COLO668 (cell line): ENCODE data around the gene PLA2G4D.
A peak's percentile ranks its signal among the peaks of the same experiment; 100 is the strongest.

Experiments
- DNase-seq: peaks from one replicate; lab custom pipeline; 2025; ENCODE audit not compliant: unreplicated experiment; lab: John Stamatoyannopoulos, UW

Gene PLA2G4D

DNA sequence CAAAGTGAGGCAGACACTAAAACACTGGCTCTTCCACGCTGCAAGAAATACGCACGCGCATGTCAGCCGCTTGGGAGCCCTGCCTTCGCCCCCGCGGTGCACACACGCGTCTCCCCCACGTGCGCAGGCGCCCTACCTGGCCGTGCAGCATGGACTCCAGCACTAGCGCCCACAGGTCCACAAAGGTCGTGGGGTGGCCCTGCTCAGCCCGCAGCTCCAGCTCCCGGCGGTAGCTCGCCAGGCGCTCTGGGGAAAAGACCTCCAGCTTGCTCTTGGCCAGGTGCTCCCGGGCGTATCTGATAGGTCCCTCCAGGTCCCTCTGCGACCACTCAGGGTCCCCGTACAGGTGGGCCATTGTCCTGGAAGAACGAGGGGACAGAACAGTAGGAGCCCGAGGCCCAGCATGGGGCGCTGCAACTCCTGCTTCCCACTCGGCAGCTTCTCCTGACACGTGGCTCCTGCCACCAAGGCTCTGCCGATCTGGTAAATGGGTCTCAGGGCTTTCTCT, 14.9 kb downstream of the PLA2G4D start:
- no peak for DNase-seq

DNA sequence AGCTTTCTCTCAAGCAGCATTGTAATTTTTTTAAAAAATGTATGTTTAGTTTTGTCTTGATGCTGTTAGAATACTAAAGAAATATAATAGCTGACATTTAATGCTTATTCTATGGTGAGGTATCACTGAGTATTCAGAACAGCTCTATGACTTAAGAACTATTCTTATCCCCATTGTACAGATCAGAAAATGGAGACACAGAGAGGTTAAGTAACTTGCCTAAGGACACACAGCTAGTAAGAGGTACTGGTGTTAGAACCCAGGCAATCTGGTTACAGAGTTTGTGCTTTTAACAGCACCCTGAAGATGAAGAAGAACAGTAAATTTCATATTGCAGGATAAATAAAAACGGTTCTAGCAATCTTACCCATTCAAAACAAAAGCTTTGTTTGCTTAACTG, 15.5 kb downstream of the PLA2G4D start:
- no peak for DNase-seq

DNA sequence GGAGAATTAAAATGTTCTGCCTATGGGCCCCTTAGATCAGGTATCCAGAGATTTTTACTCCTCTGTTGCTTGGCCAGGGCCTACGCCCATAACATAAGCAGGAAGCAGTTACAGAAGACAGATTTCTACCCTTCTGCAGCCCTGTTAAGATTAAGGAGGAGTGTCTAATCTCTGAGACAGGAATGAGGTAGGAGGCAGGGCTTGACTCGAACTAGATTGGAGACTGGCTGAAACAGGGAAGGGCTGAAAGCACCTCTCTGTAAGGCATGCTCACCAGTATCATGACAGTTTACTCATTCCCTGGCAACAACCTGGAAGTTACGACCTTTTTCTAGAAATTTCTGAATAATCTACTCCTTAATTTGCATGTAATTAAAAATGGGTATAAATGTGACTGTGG, 16.7 kb downstream of the PLA2G4D start:
- DNase-seq, result no peak

DNA sequence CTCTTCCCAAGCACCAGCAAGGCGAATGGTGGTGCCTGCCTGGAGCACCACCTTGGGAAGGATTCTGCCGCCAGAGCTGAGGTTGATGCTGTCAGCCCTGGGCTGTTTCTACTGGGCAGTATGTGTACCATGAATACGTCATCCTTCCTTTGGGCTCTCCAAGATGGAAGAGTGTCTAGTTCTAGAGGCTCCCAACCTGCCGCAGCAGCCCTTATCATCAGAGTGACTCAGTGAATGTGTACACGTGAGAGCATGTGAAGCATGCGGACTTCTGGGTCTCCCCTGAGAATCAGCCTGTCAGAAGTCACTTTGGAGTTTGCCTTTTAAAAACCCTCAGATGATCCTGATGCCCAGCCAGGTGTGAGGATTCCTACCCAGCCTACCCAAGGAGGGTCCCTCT, 20.9 kb downstream of the PLA2G4D start:
- no peak for DNase-seq

DNA sequence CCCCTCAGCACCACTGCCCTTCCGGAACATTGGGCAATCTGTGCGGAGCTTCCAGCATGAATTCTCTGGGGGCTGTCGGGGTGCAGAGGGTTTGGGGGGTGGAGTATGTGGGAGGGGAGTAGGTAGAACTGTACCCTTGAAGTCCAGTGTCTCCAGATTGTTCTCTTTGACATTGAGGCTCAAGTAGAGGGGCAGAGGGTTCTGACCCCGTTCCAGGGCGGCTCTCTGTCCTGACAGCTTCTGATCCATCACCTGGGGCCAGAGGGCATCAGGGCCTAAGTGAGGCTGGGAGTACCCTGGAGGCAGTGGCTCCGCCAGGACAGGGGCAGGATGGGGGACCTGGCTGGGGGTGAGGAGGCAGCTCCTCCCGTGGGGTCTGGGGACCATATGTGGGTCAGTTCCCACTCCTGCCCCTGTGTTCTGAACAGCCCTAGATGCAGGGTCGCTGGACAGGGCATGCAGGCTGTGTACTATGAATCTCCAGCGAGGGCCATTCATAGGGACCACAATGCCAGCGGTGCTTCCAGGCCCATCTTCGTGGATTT, 22.1 kb downstream of the PLA2G4D start:
- DNase-seq, result no peak

DNA sequence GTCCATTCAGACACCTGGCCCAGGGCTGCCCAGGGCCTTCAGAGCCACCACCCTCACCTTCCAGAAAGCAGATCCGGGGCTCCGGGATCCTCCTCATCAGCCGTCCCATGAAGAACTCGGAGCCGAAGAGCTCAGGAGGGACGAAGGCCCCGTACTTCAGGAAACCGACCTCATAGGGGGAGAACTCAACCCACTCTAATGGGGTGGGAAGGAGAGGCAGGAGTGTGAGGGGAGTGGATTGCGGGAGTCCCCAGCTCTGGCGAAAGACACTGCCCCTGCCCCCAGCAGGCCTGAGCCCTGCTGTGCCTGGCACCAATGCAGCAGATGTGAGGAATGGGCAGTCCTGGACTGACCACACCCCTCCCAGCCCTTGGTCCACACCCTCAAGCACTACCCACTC, 22.6 kb downstream of the PLA2G4D start:
- no peak for DNase-seq

DNA sequence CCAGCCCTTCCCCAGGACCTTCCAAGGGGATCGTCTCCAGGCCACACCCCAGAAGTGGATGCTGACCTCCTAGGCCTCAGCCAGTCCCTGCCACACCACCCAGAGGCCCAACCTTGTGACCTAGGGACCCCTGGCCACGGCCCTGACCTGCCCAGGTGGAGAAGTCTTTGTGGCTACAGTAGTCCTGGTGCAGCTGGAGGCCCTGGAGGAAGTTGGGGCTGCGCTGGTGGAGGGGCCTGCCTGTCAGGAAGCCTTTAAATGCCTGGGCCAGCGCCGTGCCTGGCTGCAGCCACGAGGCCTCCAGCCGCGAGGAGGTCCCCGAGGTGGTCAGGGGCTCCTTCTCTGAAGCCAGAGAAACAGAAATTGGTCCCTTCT, 23.4 kb downstream of the PLA2G4D start:
- DNase-seq, result no peak

DNA sequence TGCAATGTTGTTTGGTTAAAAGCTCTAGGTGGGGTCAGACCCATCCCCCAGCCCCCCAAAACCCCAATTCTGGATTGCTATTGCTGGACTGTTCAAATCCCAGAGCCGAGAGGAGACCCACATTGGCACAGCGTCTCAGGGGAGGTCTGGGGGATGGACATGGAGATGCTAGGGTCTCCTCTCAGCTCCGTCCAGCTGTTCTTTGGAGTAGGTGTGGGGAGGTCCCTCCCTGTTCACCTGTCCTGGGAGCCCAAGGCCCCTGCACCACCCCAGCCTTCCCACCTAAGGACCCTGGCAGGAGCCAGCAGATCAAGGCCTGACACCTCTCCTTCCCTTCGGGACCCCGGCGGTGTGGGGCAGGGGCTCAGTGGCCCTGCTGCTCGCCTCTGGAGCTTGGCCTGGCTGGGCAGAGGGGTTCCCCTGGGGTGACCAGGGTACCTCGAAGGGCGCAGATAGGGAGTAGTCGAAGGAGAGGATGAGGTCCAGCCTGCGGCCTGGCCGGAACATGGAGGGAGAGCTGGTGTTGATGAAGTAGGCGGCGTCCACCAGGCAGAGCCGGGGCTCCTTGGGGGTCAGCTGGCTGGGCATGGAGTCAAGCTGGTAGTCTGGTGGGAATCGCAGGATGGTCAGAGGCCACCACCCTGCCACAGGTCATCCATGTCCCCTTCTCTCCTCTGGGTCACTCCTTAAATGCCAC, 23.9 kb downstream of the PLA2G4D start:
- no peak for DNase-seq

DNA sequence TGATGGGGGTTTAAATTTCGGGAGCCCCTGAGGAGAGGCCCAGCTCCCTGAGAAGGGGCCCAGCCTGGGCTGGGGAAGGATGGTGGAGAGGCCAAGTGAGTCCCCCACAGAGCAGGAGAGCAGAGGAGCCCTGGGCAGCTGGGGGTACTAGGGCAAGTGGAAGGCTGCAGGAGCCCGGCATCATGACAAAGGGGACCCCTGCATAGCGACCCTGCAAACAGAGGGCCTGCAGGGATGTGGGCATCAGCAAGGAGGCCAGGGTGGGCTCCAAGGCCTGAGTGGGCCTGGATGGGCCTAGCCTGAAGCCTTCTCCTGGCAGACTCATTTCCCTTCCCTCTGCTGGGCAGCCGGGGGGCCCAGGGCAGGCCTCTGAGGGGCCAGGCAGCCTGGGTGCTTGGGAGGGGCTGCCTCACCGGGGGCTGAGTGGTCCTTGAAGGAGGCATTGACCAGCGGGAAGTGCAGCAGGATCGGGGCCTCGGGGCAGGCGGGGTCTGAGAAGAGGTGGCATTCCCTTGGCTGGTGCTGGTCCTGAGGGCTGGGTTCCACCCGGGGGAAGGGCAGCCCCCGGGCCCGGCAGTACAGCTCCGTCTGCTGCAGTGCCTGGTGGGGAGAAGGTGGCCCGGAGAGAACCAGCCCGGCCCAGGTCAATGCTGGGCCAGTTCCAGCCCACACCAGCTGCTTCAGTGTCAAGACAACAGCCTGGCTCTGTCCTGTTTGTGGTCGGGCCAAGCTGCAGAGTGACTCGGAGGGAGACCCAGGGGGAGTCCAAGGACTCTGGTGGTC, 24.7 kb downstream of the PLA2G4D start:
- DNase-seq, result no peak

DNA sequence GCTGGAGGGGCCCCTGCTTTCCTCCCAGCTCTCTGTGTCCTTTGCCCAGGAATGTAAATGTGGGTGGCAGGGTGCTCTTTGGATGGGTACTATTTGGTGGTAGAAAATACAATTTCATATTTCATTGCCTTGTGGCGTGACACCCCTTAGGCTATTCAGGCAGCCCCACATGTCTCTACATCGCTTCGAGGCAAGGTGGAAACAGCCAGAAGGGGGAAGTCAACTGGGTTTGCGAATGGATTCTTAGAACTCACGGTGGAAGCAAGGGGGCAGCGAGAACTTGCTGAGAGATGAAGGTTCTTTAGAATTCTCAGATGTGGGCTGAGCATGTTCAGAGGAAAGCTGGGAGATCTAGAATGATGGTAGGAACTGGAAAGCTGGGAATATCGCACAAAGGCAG, 25.3 kb downstream of the PLA2G4D start:
- DNase-seq, result no peak

DNA sequence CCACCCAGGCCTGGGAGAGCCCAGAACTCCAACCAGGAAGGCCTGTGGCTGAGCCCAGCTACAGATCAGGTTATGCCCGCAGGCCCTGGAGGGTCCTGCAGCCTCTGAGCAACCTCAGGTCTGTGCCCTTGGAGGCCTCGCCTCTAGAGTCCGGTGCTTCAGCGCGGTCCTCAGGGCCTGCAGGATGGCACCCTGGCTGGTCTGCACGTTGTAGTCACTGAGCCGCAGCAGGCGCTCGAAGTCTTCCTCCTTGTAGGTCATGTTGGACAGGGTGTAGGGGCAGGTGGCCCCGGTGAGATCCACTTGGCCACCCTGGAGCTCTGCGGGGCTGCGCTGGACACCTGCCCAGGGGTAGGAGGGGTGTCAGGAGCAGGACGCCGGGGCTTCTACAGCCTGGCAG, 25.8 kb downstream of the PLA2G4D start:
- DNase-seq, result no peak

DNA sequence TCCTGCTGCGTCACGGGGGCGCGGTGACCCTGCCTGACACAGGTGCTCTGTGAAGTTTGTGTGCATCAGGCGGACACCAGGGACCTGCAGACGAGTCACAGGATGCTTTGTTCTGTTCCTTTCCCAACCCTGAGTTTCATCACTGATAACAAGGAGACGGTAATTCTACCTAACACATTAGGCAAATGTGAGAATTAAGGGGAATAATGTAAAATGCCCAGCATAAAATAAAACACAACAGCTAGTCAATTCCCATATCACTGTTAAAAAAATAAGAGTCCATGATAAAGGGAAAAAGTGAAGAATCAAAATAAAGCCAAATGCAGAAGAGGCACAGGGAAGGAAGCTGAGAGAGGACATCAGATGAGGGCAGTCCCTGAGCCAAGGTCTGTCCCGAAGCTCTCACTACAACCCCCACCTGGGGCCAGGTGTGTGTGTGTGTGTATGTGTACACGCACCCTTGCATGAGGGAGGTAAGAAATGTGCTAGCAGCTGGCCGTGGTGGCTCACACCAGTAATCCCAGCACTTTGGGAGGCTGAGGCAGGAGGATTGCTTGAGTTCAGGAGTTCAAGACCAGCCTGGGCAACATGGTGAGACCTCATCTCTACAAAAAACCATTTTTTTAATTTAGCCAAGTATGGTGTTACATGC, 27.5 kb downstream of the PLA2G4D start:
- DNase-seq, result no peak

DNA sequence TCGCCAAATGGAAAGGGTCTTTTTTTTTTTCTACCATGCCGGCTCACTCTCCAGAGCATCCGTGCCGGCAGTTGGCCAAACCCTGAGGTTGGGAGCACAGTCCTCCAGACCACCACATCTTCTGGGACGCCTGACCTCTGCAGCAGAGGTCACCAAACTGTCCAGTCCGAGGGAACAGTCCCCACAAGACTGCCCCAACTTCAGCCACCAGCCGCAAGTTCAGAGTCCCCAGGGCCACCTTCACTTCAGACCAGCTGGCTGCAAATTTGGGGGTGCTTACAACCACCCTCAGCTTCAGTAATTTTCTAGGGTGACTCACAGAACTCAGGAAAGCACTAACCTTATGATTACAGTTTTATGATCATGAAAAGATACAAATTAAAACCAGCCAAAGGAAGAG, 28.9 kb downstream of the PLA2G4D start:
- DNase-seq, result no peak

DNA sequence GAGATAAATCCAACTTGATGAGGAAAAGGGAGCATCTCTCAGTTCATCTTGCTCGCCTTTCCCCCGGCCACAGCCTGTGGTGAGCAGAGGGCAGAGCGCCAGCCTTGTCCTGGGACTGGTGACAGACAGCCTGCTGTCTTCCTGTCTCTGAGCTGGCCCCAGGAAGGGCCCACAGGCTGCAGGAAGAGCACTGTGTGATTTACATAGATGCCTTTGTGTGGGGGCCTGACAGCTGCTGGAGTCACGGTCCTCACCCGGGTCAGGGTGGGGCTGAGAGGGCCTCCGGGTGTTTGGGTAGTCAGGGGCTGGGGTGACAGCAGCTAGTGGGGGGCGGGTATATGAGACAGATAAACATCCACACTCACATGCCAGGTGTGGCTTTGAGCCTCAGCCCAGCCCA, 29.3 kb downstream of the PLA2G4D start:
- DNase-seq, result peak; percentile 79

DNA sequence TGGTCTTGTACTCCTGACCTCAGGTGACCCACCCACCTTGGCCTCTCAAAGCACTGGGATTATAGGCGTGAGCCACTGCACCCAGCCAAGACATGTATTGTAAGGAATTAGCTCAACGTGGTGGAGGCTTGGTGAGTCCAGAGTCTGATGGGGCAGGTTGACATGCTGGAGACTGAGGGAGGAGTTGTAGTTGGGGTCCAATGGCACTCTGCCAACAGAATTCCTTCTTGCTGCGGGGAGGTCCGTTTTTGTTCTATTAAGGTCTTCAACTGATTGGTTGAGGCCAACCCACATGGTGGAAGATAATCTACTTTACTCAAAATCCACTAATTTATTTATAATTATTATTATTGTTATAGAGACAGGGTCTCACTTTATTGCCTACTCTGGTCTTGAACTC, 30.1 kb downstream of the PLA2G4D start:
- no peak for DNase-seq

DNA sequence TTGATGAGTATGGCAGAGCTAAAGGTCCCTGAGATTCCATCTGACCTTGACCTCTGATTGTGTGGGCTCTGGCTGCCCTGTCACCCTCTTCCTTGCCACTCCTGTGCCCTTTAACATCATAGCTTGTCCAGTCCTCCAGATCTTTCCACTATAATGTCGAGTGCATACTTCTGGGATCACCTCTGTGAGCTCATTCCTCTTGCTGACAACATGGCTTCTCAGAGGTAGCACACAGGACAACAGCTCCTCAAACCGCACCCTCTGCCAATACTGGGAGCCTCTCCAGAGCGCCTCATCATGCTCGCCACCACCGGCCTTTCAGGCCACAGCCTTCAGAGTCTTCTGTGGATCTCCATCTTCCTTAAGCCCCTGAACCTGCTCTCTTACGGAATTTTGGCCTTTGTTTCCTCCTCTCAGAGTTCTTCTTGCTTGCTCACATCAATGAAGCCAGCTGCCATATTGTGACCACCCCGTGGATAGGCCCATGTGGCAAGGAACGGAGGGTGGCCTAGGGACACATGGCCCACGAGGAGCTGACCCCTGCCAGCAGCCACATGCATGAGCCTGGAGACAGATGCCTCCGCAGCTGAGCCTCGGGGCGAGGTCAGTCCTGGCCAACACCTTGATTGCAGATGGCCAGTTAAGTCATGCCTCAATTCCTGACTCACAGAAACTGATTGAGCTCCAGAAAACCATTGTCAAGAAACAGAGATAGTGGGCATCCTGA, 31.1 kb downstream of the PLA2G4D start:
- DNase-seq, result no peak

DNA sequence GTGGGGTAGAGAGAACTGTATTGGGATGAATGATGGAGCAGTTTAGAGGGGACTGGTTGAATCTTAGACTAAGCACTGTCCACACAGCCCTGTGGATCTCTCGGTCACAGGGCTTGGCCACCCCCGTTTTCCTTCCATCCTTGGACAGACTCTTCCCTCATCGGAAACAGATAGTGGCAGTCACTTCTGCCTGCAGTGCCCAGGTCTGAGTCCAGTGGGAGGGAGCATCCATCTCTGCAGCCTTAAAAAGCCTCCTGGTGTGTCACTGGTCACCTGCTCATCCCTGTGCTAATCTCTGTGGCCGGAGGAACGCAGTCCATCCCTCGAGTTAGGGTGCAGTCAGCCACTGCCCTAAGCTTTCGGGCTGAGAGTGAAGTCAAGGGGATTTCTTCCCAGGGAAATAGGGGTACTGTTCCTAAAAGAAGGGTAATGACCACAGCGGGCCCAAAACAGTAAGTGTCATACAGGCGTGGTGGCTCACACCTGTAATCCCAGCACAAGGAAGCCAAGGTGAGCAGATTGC, 32.0 kb downstream of the PLA2G4D start:
- no peak for DNase-seq

DNA sequence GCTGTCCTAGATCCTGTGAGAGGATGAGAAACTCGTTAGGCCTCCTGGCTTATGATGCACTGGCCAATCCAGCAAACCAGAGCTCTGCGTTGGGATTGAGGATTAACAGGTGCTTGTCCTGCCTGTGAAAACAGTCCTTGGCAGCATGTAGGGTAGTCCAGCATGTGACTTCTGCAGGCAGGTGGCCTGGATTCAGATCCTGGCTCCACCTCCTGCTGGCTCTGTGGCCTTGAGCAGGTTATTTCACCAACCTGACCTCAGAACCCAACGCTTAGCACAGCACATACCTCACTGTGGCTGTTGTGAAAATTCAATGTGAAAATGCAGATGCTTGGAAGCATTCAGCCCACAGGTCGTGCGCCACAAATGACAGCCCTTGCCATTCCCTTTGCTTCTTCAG, 33.6 kb downstream of the PLA2G4D start:
- DNase-seq, result no peak

DNA sequence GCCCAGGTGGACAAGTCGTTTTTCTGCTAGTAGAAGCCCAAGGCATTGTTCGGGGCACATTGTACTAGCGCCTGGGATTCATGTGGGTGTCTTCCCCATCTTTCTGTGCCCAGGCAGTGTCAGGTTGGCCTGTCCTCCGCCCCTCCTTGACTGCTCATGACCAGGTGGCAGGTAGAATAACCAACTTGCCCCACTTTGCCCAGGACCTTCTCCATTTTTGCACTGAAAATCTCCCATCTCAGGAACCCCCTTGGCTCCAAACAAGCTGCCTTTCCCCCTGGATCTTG, 33.9 kb downstream of the PLA2G4D start:
- no peak for DNase-seq

DNA sequence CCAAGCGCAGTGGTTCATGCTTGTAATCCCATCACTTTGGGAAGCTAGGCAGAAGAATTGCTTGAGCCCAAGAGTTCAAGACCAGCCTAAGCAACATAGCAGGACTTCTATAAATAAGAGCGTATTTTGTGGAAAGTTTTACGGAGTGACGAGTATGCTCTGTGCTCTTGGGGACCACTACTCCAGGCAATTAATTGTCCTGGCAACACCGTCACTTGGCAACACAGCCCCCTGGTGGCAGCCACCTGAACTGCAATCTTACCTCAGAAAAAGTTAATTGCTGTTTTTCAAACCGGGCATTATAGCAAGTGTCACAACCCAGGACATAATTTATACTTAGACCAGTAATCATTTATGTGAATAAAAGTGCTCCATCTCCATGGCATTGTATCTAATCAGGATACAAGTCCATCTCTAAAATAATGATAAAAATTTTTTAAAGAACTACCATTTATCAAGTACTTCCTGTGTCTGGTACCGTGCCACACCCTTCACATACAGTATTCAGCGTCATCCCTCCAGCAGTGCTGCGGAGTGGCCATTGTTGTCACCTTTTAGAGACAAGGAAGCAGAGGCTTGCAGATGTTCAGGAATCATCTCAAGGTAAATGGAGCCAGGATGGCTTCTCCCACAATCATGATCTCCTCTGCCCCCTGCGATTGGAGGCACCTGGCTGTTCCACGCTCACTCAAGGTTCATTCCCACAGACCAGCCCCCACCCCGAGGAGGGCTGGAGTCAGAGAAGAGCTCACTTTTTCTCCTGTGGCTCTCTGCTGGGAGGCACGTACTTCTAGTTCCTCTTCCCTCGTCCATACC, 34.5 kb downstream of the PLA2G4D start:
- DNase-seq, result peak; percentile 53
